ENCODE results near the gene ANGPTL4.
"Not testable (repeated sequence)": the region's sequence is repeated elsewhere in the genome, so short reads cannot be mapped to it uniquely, and the experiment has no call there.

Gene ANGPTL4

GRCh38 chr19:8334458-8335342 lies 29.3 kb upstream of the ANGPTL4 start:
- peak; percentile 62 for DNase-seq

- peak; percentile 59 for DNase-seq
Measured at GRCh38 chr19:8335343-8336071, 28.4 kb upstream of the ANGPTL4 start.

GRCh38 chr19:8336072-8336569 lies 27.8 kb upstream of the ANGPTL4 start:
- DNase-seq: no peak

DNA sequence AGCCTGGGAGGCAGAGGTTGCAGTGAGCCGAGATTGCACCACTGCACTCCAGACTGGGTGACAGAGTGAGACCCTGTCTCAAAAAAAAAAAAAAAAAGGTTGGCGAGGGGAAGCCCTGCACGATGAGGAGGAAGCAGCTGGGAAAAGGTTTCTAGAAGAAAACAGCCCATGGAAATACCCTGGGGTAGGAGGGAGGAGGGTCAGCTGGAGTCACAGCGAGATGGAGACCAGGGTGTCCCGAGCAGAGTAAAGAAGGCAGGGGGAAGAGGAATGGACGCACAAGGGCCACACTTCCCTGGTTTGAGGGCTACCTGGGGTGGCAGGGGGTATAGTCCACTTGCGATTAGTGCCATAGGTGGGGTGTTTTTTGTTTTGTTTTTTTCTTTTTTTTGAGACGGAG lies 27.3 kb upstream of the ANGPTL4 start:
- no peak for DNase-seq

DNA sequence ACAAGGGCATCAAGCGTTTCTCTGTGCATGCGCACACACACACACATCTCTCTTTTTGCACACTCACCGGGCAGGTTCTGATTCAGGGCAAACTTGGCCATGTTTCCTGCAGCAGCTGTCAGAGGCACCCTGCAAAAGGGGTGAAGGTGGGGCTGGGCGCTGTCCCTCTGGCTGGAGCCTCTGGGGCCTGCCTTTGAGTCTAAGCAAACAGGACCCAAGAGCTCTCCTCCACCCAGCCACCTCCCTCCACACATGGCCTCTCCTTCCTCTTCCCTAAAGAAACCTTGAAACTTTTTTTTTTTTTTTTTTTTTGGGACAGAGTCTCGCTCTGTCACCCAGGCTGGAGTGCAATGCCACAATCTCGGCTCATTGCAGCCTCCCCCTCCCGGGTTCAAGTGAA lies 26.2 kb upstream of the ANGPTL4 start:
- DNase-seq: no peak

- DNase-seq: no peak
Measured at GRCh38 chr19:8338835-8339234, 25.1 kb upstream of the ANGPTL4 start.

DNA sequence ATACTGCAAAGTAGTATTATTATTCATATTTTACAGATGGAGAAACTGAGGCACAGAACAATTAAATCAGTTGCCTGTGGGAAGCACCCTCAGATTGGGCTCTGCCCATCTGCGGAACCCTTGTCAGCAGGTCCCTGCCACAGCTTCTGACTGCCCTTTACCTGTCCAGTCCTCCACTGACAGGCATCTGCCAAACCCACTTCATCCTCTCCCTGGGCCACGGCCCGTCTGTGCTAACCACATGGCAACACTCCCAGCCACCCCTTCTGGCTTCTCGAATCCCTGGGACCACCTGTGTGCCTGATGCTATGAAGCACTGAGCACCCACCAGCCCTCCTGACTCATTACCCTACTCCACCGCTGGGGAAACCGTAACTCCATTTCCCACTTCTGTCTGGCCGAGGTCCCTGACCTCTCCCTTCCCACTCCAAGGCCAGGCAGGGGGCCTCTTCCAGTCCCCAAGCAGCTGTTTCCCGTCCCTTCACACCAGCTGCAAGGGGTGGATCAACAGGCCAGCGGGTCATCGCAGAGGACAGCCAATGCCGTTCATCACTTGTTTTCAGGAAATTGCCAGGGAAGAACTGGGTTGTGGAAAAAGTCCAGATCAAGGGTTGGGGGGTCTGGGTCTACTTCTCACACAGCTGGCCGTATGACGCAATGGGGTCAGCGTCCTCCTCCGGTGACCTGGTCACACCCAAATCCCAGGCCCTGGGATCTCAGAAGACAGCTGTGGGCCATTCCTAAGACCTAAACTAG lies 23.4 kb upstream of the ANGPTL4 start:
- DNase-seq: no peak

- not testable (repeated sequence) for DNase-seq
Measured at GRCh38 chr19:8341504-8341903, 22.5 kb upstream of the ANGPTL4 start.

- no peak for DNase-seq
Measured at GRCh38 chr19:8342316-8342683, 21.7 kb upstream of the ANGPTL4 start.

DNA sequence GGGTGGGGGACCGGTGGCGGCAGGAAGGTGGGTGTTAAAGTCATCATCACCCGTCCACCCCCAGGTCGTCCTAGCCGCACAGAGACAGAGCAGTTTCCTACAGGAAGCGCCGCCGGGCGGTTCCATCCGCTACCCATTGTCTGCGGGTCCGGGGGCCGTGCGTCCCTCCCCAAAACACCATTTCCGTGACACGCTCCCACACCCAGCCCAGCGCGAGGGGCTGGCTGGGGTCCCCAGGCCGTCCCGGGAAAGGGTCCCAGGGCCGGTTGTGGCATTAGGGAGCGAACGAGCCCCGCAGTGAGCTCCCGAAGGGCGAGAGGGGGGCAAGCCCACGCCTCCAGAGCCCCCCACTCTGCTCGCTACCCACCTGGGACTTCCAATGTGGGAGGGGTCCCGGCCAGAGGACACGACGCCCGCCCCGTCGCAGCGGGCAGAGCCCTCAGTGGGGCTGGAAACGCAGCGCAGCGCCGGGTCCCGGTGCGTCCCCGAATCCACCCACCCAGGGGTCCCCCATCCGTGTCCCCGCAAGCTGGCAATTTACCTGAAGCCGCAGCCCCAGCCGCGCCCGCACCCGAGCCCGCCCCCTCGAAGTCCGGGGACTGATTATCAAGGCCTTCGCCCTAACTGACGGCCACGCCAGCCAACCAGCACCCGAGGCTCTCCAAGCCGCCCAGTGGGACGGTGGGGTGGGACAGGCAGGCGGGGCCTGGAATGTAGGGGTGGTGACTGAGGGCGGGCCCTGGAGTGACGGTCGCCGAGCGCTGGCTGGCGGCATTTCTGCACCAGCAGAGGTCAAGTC lies 21.1 kb upstream of the ANGPTL4 start, which contains the start of gene KANK3:
Gene KANK3 (minus strand): TSS at position 579 of the 799 bp plus-strand sequence. CDS start 5,434 bp downstream, outside the sequence.
- DNase-seq: peak; percentile 96

- DNase-seq: no peak
Measured at GRCh38 chr19:8343483-8343844, 20.5 kb upstream of the ANGPTL4 start.

GRCh38 chr19:8349629-8350372 lies 14.2 kb upstream of the ANGPTL4 start:
- not testable (repeated sequence) for DNase-seq

- DNase-seq: no peak
Measured at GRCh38 chr19:8352134-8352827, 11.7 kb upstream of the ANGPTL4 start.

- DNase-seq: not testable (repeated sequence)
Measured at GRCh38 chr19:8352845-8353244, 11.1 kb upstream of the ANGPTL4 start.

- no peak for DNase-seq
Measured at GRCh38 chr19:8355631-8356402, 8.1 kb upstream of the ANGPTL4 start.

DNA sequence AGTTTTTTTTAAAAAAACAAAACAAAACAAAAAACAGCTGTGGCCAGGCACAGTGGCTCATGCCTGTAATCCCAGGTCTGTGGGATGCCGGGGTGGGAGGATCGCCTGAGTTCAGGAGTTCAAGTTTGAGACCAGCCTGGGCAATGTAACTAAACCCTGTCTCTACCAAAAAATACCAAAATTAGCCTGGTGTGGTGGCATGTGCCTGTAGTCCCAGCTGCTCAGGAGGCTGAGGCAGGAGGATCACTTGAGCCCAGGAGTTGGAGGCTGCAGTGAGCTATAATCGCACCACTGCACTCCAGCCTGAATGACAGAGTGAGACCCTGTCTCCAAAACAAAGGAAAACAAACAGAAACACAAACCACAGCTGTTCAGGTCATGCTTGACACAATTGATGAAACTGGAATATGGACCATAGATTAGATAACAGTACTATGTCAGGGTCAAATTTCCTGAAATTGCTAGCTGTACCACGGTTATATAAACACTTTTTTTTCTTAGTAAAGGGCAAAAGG lies 6.9 kb upstream of the ANGPTL4 start:
- DNase-seq: no peak

DNA sequence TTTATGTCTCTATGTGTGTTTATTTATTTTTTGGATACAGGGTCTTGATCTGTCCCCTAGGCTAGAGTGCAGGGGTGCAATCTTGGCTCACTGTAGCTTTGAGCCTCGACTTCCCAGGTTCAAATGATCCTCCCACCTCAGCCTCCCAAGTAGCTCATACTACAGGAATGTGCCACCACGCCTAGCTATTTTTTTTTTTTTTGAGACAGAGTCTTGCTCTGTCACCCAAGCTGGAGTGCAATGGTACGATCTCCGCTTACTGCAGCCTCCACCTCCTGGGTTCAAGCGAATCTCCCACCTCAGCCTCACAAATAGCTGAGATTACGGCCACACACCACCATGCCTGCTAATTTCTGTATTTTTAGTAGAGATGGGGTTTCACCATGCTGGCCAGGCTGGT lies 5.0 kb upstream of the ANGPTL4 start:
- DNase-seq: no peak

DNA sequence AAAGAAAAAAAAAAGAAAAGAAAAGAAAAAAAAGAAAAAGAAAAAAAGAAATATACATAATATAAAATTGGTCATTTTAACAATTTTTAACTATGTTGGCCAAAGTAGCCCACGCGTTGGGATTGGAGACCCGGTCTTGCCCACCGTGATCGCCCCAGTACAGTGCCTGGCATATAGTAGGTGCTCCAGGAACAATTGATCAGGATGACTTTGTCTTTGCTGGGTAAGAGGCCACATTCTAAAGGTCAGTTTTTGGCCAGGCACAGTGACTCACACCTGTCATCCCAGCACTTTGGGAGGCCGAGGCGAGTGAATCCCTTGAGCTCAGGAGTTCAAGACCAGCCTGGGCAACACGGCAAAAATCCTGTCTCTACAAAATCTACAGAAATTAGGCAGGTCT lies 3.8 kb upstream of the ANGPTL4 start:
- DNase-seq: no peak

GRCh38 chr19:8361921-8362793 lies 1.8 kb upstream of the ANGPTL4 start:
- peak; percentile 61 for DNase-seq

Measured in stimulated activated CD8-positive, alpha-beta memory T cell treated with anti-CD3 and anti-CD28 coated beads, Interleukin-4, amount 100 ng/mL, for 48 hours (primary cell).